Measurements from ENCODE around the gene GNAI1. TPM values are rescaled to one million over a fixed set of nuclear protein-coding genes. Genes with fewer than 3 reads are reported as not detected.
A peak's percentile ranks its signal among the peaks of the same experiment; 100 is the strongest.

The GNAI1 gene
- total RNA-seq, 1 experiment from 2014 or later, result 20.5 TPM

GRCh38 chr7:80140388-80140787 lies 5.8 kb downstream of the GNAI1 start:
- Mint-ChIP-seq H3K4me3 (ENCODE audit: low read depth, unreplicated experiment) (no peak overlapping the region), H3K27me3 (ENCODE audit: unreplicated experiment) (no peaks in the 10 kb centered on the region), H3K9me3 (ENCODE audit: low read depth, unreplicated experiment) (no peaks in the 10 kb centered on the region), H3K4me1 (ENCODE audit: low read depth, unreplicated experiment) (peaks cover 30% of the 10 kb centered on the region), H3K27ac (ENCODE audit: unreplicated experiment) (no peak overlapping the region), H3K36me3 (ENCODE audit: insufficient read depth, unreplicated experiment) (peaks cover 8% of the 10 kb centered on the region)
- DNase-seq, result no peak
- CTCF ChIA-PET, result interaction anchor here (0.7 kb wide), 1 partner anchor 11 kb away, joined by 7 read pairs; no protein-coding TSS in a partner anchor
- BruUV-seq (replicated peaks), result no TSS peak
- intact Hi-C loops (cut with micrococcal nuclease; ENCODE audit: unreplicated experiment), result no loop called here
- TF ChIP-seq, protein P1, sequence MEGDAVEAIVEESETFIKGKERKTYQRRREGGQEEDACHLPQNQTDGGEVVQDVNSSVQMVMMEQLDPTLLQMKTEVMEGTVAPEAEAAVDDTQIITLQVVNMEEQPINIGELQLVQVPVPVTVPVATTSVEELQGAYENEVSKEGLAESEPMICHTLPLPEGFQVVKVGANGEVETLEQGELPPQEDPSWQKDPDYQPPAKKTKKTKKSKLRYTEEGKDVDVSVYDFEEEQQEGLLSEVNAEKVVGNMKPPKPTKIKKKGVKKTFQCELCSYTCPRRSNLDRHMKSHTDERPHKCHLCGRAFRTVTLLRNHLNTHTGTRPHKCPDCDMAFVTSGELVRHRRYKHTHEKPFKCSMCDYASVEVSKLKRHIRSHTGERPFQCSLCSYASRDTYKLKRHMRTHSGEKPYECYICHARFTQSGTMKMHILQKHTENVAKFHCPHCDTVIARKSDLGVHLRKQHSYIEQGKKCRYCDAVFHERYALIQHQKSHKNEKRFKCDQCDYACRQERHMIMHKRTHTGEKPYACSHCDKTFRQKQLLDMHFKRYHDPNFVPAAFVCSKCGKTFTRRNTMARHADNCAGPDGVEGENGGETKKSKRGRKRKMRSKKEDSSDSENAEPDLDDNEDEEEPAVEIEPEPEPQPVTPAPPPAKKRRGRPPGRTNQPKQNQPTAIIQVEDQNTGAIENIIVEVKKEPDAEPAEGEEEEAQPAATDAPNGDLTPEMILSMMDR (IDR thresholded peaks at IDR 0.05; ENCODE audit: unreplicated experiment), result no peak

DNA sequence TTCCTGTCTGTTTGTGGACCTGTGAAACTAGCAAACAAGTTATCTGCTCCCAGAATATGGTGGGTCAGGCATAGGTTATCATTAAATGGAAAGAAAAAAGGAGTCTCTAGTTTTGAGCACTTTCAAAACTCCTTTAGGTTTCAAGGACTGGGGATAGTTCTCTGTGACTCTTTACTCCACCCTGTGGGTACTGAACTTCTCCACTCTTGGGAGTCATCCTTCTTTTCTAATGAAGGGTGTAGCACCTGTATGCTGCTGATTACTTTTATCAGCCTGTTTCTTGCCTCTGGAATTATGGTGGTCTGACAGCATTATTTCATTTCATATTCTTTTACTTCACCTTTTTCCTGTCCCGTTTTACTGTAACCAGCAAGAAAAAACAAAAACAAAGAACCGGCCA lies 6.7 kb downstream of the GNAI1 start:
- intact Hi-C loops (cut with micrococcal nuclease; ENCODE audit: unreplicated experiment), result no loop called here
- Mint-ChIP-seq H3K9me3 (ENCODE audit: low read depth, unreplicated experiment) (no peaks in the 10 kb centered on the region), H3K36me3 (ENCODE audit: insufficient read depth, unreplicated experiment) (no peaks in the 10 kb centered on the region), H3K4me3 (ENCODE audit: low read depth, unreplicated experiment) (no peak overlapping the region), H3K27ac (ENCODE audit: unreplicated experiment) (no peak overlapping the region), H3K4me1 (ENCODE audit: low read depth, unreplicated experiment) (peaks cover 40% of the 10 kb centered on the region), H3K27me3 (ENCODE audit: unreplicated experiment) (no peaks in the 10 kb centered on the region)
- no peak for DNase-seq
- CTCF ChIA-PET, result no interaction called here
- TF ChIP-seq, protein P1 (IDR thresholded peaks at IDR 0.05; ENCODE audit: unreplicated experiment), result no peak
- BruUV-seq (replicated peaks), result no TSS peak

GRCh38 chr7:80142853-80143580 lies 8.4 kb downstream of the GNAI1 start:
- Mint-ChIP-seq H3K27me3 (ENCODE audit: unreplicated experiment) (no peaks in the 10 kb centered on the region), H3K36me3 (ENCODE audit: insufficient read depth, unreplicated experiment) (no peaks in the 10 kb centered on the region), H3K4me3 (ENCODE audit: low read depth, unreplicated experiment) (no peak overlapping the region), H3K27ac (ENCODE audit: unreplicated experiment) (no peak overlapping the region), H3K4me1 (ENCODE audit: low read depth, unreplicated experiment) (peaks cover 35% of the 10 kb centered on the region), H3K9me3 (ENCODE audit: low read depth, unreplicated experiment) (no peaks in the 10 kb centered on the region)
- CTCF ChIA-PET, result no interaction called here
- intact Hi-C loops (cut with micrococcal nuclease; ENCODE audit: unreplicated experiment), result no loop called here
- TF ChIP-seq, protein P1 (IDR thresholded peaks at IDR 0.05; ENCODE audit: unreplicated experiment), result no peak
- no peak for DNase-seq
- BruUV-seq (replicated peaks), result no TSS peak

GRCh38 chr7:80145780-80146422 lies 11.3 kb downstream of the GNAI1 start:
- CTCF ChIA-PET, result no interaction called here
- no peaks in the 10 kb centered on the region for H3K9me3 Mint-ChIP-seq (ENCODE audit: low read depth, unreplicated experiment)
- H3K27ac Mint-ChIP-seq (ENCODE audit: unreplicated experiment), result peak overlapping the region; percentile 54
- H3K27me3 Mint-ChIP-seq (ENCODE audit: unreplicated experiment), result no peaks in the 10 kb centered on the region
- intact Hi-C loops (cut with micrococcal nuclease; ENCODE audit: unreplicated experiment), result no loop called here
- no peak for DNase-seq
- no TSS peak for BruUV-seq (replicated peaks)
- no peak overlapping the region for H3K4me3 Mint-ChIP-seq (ENCODE audit: low read depth, unreplicated experiment)
- peaks cover 32% of the 10 kb centered on the region for H3K4me1 Mint-ChIP-seq (ENCODE audit: low read depth, unreplicated experiment)
- TF ChIP-seq, protein P1 (IDR thresholded peaks at IDR 0.05; ENCODE audit: unreplicated experiment), result no peak
- H3K36me3 Mint-ChIP-seq (ENCODE audit: insufficient read depth, unreplicated experiment), result no peaks in the 10 kb centered on the region
